Medulla oblongata (tissue), 1 donor: ENCODE measurements around the gene C9orf40.

Experiments
- DNase-seq: peaks from one replicate; pipeline ENCODE4 v3.0.0-alpha.2; 2015; ENCODE audit errors: extremely low spot score

Gene C9orf40

DNA sequence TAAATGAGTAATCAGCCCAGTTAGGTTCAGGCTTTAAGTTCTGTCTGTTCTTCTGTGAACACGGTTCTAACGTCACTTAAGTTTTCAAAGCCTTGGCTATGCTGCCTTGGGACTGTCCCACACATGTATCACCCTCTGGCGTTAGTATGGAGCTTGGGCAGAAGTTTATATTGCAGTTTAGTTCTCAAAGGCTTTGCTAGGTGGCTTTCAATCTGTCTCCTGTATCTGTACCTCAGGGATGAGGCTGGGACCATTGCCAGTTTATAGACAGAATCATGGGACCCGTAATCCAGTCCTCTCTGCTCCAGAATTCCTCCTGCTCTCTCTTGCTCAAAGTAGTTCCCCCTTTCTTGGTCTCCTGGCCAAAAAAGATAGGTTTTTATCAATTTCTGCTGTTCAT lies 12.1 kb downstream of the C9orf40 start:
- DNase-seq = no peak

DNA sequence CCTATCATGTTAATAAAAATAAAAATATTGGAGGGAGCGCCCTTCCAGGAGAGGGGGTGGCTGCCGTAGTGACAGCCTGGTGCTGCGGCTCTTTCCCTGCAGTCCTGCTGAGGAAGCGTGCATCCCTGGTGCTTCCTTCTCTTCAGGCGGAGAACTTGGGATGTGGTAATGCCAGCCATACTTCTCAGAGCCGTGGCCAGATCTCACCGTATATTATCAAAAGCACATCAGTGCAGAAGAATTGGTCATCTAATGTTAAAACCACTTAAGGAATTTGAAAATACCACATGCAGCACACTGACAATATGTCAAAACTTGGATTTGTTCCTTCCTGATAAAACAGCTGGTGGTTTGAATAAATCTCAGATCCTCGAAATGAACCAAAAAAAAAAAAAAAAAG lies 17.7 kb downstream of the C9orf40 start:
- DNase-seq = no peak

DNA sequence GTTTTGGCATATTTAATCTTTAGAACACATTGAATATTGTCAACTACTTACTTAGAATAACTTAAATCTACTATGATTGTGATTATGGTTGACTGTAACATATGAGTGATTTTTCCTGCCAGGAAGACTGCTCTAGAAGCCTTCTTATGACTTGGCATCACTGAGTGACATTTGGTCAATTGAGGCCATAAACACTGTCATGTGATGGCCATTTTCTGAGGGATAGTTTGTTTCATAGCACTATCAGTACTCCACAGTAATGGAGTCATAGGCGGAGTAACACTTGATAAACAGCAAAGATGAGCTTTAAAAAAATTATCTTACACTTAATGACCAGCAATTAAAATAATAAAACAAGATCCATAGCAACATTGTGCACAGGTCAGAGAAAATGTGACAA lies 31.0 kb downstream of the C9orf40 start:
- no peak for DNase-seq

DNA sequence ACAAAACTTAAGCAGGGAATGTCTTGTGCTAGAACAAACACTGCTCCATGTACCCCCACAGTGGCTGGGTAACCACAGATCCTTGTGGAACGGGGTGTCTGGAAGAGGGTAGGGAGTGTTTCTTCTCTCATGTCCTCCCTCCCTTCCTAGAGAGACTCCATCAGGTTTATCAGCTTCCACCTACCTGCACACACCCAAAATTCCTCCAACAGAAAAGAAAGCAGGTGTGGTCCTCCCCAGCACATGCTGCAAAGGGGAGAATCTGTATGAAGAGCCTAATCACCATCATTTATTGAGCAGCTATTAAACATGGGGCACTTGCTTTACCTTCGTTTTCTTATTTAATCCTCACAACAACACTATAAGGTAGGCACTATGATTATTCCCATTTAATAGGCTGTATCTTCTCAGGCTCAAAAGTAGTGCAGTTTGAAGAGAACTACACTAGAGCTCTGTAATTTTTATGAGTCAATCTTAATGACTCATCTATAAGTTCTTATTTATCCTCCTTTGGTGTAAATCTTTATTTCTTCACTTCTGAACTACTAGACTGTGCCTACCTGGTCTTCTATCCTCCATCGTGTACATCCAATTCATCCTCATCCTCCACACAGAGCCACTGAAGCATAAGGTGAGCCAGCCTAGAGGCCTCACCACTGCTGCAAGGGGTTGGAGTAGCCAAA lies 31.6 kb downstream of the C9orf40 start:
- DNase-seq = no peak

DNA sequence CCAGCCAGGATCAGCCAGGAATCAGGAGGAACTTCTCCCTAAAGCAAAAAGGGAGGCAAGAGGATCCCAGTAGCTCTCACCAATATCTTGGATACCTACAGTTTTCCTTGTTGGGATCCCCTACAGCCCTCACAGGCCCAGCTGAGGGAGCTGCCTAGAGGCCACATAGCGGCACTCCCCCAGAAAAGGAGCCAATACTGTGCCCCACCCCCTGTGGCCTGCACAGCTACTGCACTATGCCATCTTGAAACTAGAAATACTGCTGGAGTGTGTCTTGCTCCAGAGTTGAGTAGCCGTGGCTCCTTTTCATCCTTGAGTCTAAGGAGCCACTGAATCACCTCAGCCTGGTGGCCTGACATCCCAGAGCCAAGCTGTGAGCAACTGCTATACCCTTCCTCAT lies 42.7 kb downstream of the C9orf40 start:
- no peak for DNase-seq

DNA sequence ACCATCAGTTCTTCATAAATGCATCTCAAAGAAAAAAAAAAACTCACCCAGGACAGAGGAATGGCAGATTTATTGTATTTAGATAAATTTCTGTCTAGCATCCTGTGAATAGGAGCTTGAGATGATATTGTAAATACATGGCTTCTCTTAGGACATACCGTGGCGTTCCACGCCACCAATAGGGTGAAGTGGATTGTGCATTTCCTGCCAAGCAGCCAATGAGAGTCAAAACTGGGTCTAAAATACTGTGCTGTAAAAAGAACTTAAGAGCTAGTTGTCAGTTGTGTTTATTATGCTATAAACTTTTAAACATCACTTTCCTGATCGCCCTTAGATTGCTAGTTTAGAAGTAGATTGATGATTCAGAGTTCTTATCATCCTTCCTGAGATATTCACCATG lies 44.0 kb downstream of the C9orf40 start:
- DNase-seq = no peak

DNA sequence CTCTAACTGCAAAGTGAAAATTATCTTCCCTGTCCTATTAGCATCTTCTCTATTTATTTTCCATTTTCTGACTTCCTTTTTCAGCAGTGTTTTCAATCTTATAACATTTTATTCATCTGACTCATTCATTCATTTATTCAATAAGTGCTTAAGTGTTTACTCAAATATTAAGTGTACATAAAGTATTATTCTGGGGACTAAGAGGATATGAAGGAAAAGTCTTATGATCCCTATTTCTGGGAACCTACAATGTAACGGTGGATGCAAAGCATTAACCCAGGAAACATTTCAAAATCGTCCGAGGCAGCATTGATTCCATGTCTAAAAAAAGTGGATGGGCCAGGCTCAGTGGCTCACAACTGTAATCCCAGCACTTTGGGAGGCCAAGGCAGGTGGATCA lies 45.6 kb downstream of the C9orf40 start:
- DNase-seq = no peak

DNA sequence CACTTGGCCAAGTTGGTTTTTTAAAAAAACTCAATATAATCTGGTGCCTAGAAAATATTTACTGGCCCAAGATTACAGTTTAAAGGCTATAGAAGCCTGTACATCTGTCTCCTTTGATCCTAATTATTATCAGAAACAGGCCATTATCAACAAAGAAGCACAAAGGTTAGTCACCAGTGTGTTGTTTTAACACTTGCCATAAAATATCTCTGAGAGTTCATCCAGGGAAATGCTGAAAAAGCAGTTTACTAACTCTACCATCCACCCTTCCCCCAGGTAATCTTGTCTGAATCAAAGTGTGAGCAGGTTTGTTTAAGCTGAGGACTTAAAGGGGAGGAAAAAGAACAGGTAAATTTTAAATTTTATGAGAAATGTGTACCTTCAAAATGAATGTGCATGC lies 51.7 kb downstream of the C9orf40 start:
- no peak for DNase-seq
